ENCODE data around the gene LNP1. TPM values are rescaled to one million over a fixed set of nuclear protein-coding genes. Genes with fewer than 3 reads are reported as not detected.

LNP1 gene
- polyA plus RNA-seq, 2 of the 4 experiments (the other 2 are of a cell fraction), result 1.3 to 2.0 TPM

DNA sequence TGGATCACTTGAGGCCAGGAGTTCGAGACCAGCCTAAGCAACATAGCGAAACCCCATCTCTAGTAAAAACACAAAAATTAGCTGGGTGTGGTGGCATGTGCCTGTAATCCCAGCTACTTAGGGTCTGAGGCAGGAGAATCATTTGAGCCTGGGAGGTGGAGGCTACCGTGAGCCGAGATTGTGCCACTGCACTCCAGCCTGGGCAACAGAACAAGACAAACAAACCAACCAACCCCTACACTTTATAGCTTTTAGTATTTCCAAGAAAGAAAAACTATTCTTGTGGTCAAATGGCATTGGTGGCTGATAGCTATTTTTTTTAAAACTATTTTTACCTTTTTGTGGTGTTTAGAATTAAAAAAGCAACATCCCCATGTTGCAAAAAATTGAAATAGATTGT, 98.3 kb downstream of the LNP1 start (continued):
- TF ChIP-seq TP53 (CRISPR knock-in tag; IDR thresholded peaks at IDR 0.05) (no peak), HOXB5 (CRISPR knock-in tag; IDR thresholded peaks at IDR 0.05) (no peak), RNF2 (IDR thresholded peaks at IDR 0.05; ENCODE audit: borderline replicate concordance, low read depth) (no peak), KDM5A (IDR thresholded peaks at IDR 0.05) (no peak), MAFK (IDR thresholded peaks at IDR 0.05; ENCODE audit: partially characterized antibody) (no peak), PHF8 (IDR thresholded peaks at IDR 0.05; ENCODE audit: borderline replicate concordance, low read depth) (no peak), EP300 (IDR thresholded peaks at IDR 0.05) (no peak), JUN (IDR thresholded peaks at IDR 0.05) (no peak), CHD2 (IDR thresholded peaks at IDR 0.05; ENCODE audit: low read length, partially characterized antibody) (no peak)

DNA sequence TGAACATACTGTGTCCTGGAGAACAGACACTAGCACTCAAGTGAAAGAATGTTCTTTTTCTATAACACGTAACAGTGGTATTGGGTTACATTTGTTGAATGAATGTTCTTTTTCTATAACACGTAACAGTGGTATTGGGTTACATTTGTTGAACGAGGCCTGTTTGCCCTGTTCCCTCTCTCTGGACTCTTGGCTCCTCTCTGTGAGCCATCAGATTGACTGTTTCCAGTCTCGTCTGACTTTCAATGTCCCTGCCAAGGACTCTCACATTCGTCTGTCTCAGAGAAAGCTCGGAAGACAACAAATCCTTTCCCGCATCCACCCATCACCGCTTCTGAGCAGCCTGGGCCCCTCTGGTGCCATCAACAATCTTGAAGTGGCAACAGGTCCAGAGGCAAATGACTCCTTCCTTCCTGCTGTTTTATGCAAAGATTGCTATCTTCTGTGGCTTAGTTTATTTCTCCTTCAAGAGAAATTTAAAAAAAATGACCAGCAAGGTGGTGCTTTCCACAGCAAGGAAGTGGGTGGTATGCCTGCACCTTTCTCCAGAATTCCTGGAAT, 99.1 kb downstream of the LNP1 start:
- ChIA-PET POLR2A (no interaction called here), CTCF (no interaction called here)
- H3K27ac ChIP-seq, result no peak overlapping the region
- DNase-seq (ENCODE audit: low read depth in 1 of 2, low spot score in 1 of 2) (no peak), FAIRE-seq (no peak), ATAC-seq (no peak)
- H3K9me3 ChIP-seq, result no peaks in the 10 kb centered on the region
- WGBS (ENCODE audit: missing lambda C conversion rate), result 71% methylated on average over 8 of the region's 8 CpGs
- H3K4me3 ChIP-seq, result no peak overlapping the region
- no peak for TF ChIP-seq RNF2 (IDR thresholded peaks at IDR 0.05; ENCODE audit: borderline replicate concordance, low read depth)
- no peak for TF ChIP-seq CHD2 (IDR thresholded peaks at IDR 0.05; ENCODE audit: low read length, partially characterized antibody)
- no peak for TF ChIP-seq NFE2L2 (conservative IDR thresholded peaks at IDR 0.05; ENCODE audit: low read length)
- TF ChIP-seq, protein P1, sequence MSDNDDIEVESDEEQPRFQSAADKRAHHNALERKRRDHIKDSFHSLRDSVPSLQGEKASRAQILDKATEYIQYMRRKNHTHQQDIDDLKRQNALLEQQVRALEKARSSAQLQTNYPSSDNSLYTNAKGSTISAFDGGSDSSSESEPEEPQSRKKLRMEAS (IDR thresholded peaks at IDR 0.05), result no peak
- TF ChIP-seq BHLHE40 (IDR thresholded peaks at IDR 0.05; ENCODE audit: low read depth, low read length), result no peak
- no peak for TF ChIP-seq ZC3H11A (IDR thresholded peaks at IDR 0.05)
- no peak for TF ChIP-seq CBX8 (IDR thresholded peaks at IDR 0.05)
- TF ChIP-seq TP53 (CRISPR knock-in tag; IDR thresholded peaks at IDR 0.05), result no peak
- TF ChIP-seq ZSCAN20 (CRISPR knock-in tag; IDR thresholded peaks at IDR 0.05), result no peak
- TF ChIP-seq SMC3 (IDR thresholded peaks at IDR 0.05), result no peak
- TF ChIP-seq, protein P2, sequence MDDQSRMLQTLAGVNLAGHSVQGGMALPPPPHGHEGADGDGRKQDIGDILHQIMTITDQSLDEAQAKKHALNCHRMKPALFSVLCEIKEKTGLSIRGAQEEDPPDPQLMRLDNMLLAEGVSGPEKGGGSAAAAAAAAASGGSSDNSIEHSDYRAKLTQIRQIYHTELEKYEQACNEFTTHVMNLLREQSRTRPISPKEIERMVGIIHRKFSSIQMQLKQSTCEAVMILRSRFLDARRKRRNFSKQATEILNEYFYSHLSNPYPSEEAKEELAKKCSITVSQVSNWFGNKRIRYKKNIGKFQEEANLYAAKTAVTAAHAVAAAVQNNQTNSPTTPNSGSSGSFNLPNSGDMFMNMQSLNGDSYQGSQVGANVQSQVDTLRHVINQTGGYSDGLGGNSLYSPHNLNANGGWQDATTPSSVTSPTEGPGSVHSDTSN (IDR thresholded peaks at IDR 0.05), result no peak
- no peak for TF ChIP-seq RCOR1 (IDR thresholded peaks at IDR 0.05; ENCODE audit: low read depth, low read length)
- no peak for TF ChIP-seq GATA3 (IDR thresholded peaks at IDR 0.05; ENCODE audit: borderline replicate concordance)
- TF ChIP-seq CHD4 (IDR thresholded peaks at IDR 0.05; ENCODE audit: borderline replicate concordance), result no peak
- TF ChIP-seq RFX5 (IDR thresholded peaks at IDR 0.05), result no peak
- TF ChIP-seq MAZ (IDR thresholded peaks at IDR 0.05; ENCODE audit: borderline replicate concordance, low read depth, low read length), result no peak
- TF ChIP-seq, protein P3, sequence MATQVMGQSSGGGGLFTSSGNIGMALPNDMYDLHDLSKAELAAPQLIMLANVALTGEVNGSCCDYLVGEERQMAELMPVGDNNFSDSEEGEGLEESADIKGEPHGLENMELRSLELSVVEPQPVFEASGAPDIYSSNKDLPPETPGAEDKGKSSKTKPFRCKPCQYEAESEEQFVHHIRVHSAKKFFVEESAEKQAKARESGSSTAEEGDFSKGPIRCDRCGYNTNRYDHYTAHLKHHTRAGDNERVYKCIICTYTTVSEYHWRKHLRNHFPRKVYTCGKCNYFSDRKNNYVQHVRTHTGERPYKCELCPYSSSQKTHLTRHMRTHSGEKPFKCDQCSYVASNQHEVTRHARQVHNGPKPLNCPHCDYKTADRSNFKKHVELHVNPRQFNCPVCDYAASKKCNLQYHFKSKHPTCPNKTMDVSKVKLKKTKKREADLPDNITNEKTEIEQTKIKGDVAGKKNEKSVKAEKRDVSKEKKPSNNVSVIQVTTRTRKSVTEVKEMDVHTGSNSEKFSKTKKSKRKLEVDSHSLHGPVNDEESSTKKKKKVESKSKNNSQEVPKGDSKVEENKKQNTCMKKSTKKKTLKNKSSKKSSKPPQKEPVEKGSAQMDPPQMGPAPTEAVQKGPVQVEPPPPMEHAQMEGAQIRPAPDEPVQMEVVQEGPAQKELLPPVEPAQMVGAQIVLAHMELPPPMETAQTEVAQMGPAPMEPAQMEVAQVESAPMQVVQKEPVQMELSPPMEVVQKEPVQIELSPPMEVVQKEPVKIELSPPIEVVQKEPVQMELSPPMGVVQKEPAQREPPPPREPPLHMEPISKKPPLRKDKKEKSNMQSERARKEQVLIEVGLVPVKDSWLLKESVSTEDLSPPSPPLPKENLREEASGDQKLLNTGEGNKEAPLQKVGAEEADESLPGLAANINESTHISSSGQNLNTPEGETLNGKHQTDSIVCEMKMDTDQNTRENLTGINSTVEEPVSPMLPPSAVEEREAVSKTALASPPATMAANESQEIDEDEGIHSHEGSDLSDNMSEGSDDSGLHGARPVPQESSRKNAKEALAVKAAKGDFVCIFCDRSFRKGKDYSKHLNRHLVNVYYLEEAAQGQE (IDR thresholded peaks at IDR 0.05), result no peak
- TF ChIP-seq FOSB (CRISPR knock-in tag; IDR thresholded peaks at IDR 0.05), result no peak
- no peak for TF ChIP-seq POLR2AphosphoS2 (conservative IDR thresholded peaks at IDR 0.05; ENCODE audit: low read length)
- peaks cover 7% of the 10 kb centered on the region; the same call in 2 of the 3 replicates for H3K4me1 ChIP-seq
- H3K4me2 ChIP-seq, result no peak overlapping the region
